Tibial artery (tissue), 4 donors: ENCODE results near the gene NR2F1.
A peak's percentile ranks its signal among the peaks of the same experiment; 100 is the strongest.

Experiments used
- DNase-seq, 2 donors: peaks; one replicate each; pipeline ENCODE4 v3.0.0-alpha.2; 2019
- H3K27ac ChIP-seq, 2 donors: fragments of 200-600 bp; sonication (generic) in 1 of 2; 1 replicate in 1 of 2; 2 replicates in 1 of 2; pipeline ENCODE4 v1.5.1; 2018 to 2019; ENCODE audit warnings: mild to moderate bottlenecking in 1 of 2
- H3K27me3 ChIP-seq, 2 donors: fragments of 200-600 bp; sonication (generic) in 1 of 2; one replicate each; pipeline versions ENCODE4 v1.5.1 to v1.6.0; 2016 to 2019
- H3K36me3 ChIP-seq, 3 donors: fragments of 200-600 bp; sonication (generic) in 2 of 3; one replicate each; pipeline ENCODE4 v1.5.1; 2016 to 2019; ENCODE audit warnings: mild to moderate bottlenecking in 2 of 3
- H3K4me1 ChIP-seq, 4 donors: fragments of 200-600 bp; sonication (generic) in 2 of 4; 1 replicate in 3 of 4; 2 replicates in 1 of 4; pipeline ENCODE4 v1.5.1; 2016 to 2019
- H3K4me3 ChIP-seq, 2 donors: fragments of 200-600 bp; sonication (generic) in 1 of 2; 1 replicate in 1 of 2; 2 replicates in 1 of 2; pipeline ENCODE4 v1.5.1; 2018 to 2019; ENCODE audit warnings: mild to moderate bottlenecking in 2 of 2
- H3K9me3 ChIP-seq, 3 donors: fragments of 200-600 bp; sonication (generic) in 1 of 3; one replicate each; pipeline ENCODE4 v1.5.1; 2016 to 2019
- intact Hi-C: fragments of 100-400 bp; cut with DNase I; formaldehyde crosslinking; loops from one replicate; pipeline ENCODE4 v1.15.0; 2023; ENCODE audit warnings: low total_unique reads
- TF ChIP-seq, protein P1 (sequence below), 2 experiments: fragments of 200-600 bp in 1 of 2; fragments of 450-650 bp in 1 of 2; IDR thresholded peaks; one replicate each; pipeline ENCODE4 v1.5.1; 2017 to 2019; ENCODE audit warnings: antibody characterized with exemption in 2 of 2, mild to moderate bottlenecking in 1 of 2, moderate library complexity in 1 of 2

The NR2F1 gene

GRCh38 chr5:93576994-93577853 is 5.8 kb upstream of the NR2F1 start:
- DNase-seq = no peak
- H3K4me1 ChIP-seq = peaks cover 0 to 34% (median 16%) of the 10 kb centered on the region in 4 donors
- H3K27ac ChIP-seq = no peak overlapping the region
- intact Hi-C loops = loop anchor here (5.0 kb wide), 1 partner anchor 35 kb away; no protein-coding TSS in a partner anchor
- peaks cover 0 to 21% of the 10 kb centered on the region in 2 donors for H3K27me3 ChIP-seq
- no peak overlapping the region for H3K4me3 ChIP-seq
- TF ChIP-seq, protein P1, sequence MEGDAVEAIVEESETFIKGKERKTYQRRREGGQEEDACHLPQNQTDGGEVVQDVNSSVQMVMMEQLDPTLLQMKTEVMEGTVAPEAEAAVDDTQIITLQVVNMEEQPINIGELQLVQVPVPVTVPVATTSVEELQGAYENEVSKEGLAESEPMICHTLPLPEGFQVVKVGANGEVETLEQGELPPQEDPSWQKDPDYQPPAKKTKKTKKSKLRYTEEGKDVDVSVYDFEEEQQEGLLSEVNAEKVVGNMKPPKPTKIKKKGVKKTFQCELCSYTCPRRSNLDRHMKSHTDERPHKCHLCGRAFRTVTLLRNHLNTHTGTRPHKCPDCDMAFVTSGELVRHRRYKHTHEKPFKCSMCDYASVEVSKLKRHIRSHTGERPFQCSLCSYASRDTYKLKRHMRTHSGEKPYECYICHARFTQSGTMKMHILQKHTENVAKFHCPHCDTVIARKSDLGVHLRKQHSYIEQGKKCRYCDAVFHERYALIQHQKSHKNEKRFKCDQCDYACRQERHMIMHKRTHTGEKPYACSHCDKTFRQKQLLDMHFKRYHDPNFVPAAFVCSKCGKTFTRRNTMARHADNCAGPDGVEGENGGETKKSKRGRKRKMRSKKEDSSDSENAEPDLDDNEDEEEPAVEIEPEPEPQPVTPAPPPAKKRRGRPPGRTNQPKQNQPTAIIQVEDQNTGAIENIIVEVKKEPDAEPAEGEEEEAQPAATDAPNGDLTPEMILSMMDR (IDR thresholded peaks at IDR 0.05) = no peak
- H3K9me3 ChIP-seq = no peaks in the 10 kb centered on the region
- no peaks in the 10 kb centered on the region for H3K36me3 ChIP-seq

- no peak overlapping the region for H3K27ac ChIP-seq
Measured at GRCh38 chr5:93577854-93578812, 4.9 kb upstream of the NR2F1 start.

GRCh38 chr5:93578813-93579691 is 4.0 kb upstream of the NR2F1 start:
- Histone ChIP-seq H3K27me3 (peaks cover 0 to 6% of the 10 kb centered on the region in 2 donors), H3K27ac (peak overlapping the region; percentile 46 to 66), H3K4me1 (peaks cover 0 to 37% (median 25%) of the 10 kb centered on the region in 4 donors), H3K36me3 (no peaks in the 10 kb centered on the region), H3K9me3 (no peaks in the 10 kb centered on the region), H3K4me3 (peak overlapping the region; percentile 58 to 68)
- intact Hi-C loops = loop anchor here (5.0 kb wide), 1 partner anchor 33 kb away; no protein-coding TSS in a partner anchor
- no peak for DNase-seq
- TF ChIP-seq, protein P1 (IDR thresholded peaks at IDR 0.05) = no peak

More at GRCh38 chr5:93577854-93578812, 4.9 kb upstream of the NR2F1 start:
- Histone ChIP-seq H3K27me3 (peaks cover 0 to 12% of the 10 kb centered on the region in 2 donors), H3K36me3 (no peaks in the 10 kb centered on the region), H3K4me1 (peaks cover 0 to 29% (median 21%) of the 10 kb centered on the region in 4 donors), H3K4me3 (peak overlapping the region in 1 of 2 donors; percentile 58), H3K9me3 (no peaks in the 10 kb centered on the region)
- TF ChIP-seq, protein P1 (IDR thresholded peaks at IDR 0.05) = no peak
- intact Hi-C loops = loop anchor here (5.0 kb wide), 1 partner anchor 34 kb away; no protein-coding TSS in a partner anchor
- DNase-seq = no peak

DNA sequence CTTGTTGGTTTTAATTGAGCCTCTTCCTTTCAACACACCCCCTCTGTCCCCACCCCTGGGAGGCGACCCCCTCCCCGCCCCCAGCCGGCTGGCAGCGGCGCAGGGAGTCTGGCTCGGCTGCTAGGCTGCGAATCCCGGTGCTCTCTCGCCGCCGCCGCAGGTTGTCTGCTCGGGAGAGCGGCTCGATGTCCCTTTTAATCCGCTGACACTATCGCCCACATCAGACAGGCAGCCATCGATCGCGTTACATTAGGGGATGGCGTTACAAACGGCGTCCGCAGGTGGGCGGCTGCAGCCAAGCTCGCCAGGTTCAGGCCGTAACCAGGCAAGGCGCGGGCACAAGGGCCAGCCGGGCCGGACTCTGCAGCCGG is 3.3 kb upstream of the NR2F1 start:
- TF ChIP-seq, protein P1 (IDR thresholded peaks at IDR 0.05) = no peak
- H3K4me1 ChIP-seq = peaks cover 0 to 37% (median 25%) of the 10 kb centered on the region in 4 donors
- intact Hi-C loops = loop anchor here (5.0 to 10.0 kb wide), 2 partner anchors 33 to 225 kb away; no protein-coding TSS in a partner anchor
- no peak for DNase-seq
- peaks cover 0 to 6% of the 10 kb centered on the region in 2 donors for H3K27me3 ChIP-seq
- H3K36me3 ChIP-seq = no peaks in the 10 kb centered on the region
- H3K9me3 ChIP-seq = no peaks in the 10 kb centered on the region
- peak overlapping the region; percentile 46 to 66 for H3K27ac ChIP-seq
- peak overlapping the region; percentile 58 to 68 for H3K4me3 ChIP-seq
